Cardiac fibroblast (primary cell): ENCODE data around the gene LHX6.

Experiments used
- DNase-seq, 2 donors: peaks; one replicate each; pipeline versions ENCODE4 v3.0.0 to v3.0.0-alpha.2; 2010; ENCODE audit warnings: low read depth in 2 of 2
- H3K4me3 ChIP-seq, 2 donors: replicated peaks in 1 of 2; 1 replicate in 1 of 2; 2 replicates in 1 of 2; pipeline ENCODE4 v1.5.1; 2011; ENCODE audit warnings: low read depth in 2 of 2, low read length in 2 of 2, mild to moderate bottlenecking in 2 of 2, moderate library complexity in 1 of 2
- CTCF ChIP-seq: IDR thresholded peaks from one replicate; pipeline ENCODE4 v1.5.1; 2011; ENCODE audit warnings: low read depth, mild to moderate bottlenecking, low read length, inconsistent platforms

LHX6 gene

GRCh38 chr9:122216798-122217418 is 11.8 kb downstream of the LHX6 start:
- DNase-seq: no peak
- no peak for TF ChIP-seq CTCF
- no peak overlapping the region for H3K4me3 ChIP-seq

- no peak overlapping the region for H3K4me3 ChIP-seq
- no peak for TF ChIP-seq CTCF
- DNase-seq: no peak
Measured at GRCh38 chr9:122216138-122216797, 12.5 kb downstream of the LHX6 start.

- DNase-seq: no peak
- no peak for TF ChIP-seq CTCF
- H3K4me3 ChIP-seq: no peak overlapping the region
Measured at GRCh38 chr9:122215663-122216062, 13.1 kb downstream of the LHX6 start.

- no peak for TF ChIP-seq CTCF
- no peak overlapping the region for H3K4me3 ChIP-seq
- DNase-seq: no peak
Measured at GRCh38 chr9:122214507-122214906, 14.2 kb downstream of the LHX6 start.

- H3K4me3 ChIP-seq: peak overlapping the region; percentile 32 to 40
- DNase-seq: peak in 1 of 2 donors; percentile 16
- no peak for TF ChIP-seq CTCF
Measured at GRCh38 chr9:122213589-122214413, 15.0 kb downstream of the LHX6 start.

GRCh38 chr9:122213102-122213588 is 15.6 kb downstream of the LHX6 start:
- H3K4me3 ChIP-seq: no peak overlapping the region
- DNase-seq: no peak
- no peak for TF ChIP-seq CTCF
